ENCODE results near the gene HMGCL. TPM values are rescaled to one million over a fixed set of nuclear protein-coding genes. Genes with fewer than 3 reads are reported as not detected.

HMGCL gene
- total and polyA plus RNA-seq, 2 of the 13 experiments (the other 11 are each of a cell fraction or from before 2014, with no cell fraction given) = 21.3 to 41.4 TPM

DNA sequence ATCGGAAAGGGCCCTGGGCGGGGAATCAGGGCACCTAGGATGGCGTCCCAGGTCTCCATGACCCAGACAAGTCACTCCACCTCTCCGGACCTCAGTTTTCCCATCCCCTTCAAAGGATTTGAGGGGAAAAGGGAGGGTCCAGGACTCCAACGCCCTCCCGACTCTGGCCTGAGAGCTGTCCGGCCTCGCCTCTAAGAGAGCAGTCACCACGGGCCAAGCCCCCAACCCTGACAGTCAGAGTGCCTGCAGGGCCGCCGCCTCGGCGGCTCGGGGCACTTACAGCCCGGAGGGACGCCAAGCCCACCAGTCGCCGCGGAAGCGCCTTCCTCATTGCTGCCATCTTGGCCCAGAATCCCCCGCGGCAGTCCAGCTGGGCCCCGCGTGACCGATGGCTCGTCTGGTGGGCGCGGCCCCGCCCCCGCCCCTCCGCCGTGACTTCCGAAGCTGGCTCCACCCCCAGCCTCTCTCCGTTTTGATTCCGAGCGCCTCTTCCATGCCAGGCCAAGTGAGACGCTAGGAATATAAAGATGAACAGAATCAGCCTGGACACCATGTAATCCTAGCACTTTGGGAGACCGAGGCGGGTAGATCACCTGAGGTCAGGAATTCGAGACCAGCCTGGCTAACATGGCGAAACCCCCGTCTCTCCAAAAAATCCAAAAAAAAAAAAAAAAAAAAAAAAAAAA is at the start of gene HMGCL (continued):
- TF ChIP-seq, protein P1, sequence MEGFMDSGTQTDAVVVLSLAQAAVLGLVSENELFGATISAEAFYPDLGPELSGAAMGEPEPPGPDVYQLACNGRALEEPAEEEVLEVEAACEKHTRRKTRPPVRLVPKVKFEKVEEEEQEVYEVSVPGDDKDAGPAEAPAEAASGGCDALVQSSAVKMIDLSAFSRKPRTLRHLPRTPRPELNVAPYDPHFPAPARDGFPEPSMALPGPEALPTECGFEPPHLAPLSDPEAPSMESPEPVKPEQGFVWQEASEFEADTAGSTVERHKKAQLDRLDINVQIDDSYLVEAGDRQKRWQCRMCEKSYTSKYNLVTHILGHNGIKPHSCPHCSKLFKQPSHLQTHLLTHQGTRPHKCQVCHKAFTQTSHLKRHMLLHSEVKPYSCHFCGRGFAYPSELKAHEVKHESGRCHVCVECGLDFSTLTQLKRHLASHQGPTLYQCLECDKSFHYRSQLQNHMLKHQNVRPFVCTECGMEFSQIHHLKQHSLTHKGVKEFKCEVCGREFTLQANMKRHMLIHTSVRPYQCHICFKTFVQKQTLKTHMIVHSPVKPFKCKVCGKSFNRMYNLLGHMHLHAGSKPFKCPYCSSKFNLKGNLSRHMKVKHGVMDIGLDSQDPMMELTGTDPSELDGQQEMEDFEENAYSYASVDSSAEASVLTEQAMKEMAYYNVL (CRISPR knock-in tag; IDR thresholded peaks at IDR 0.05; ENCODE audit: borderline replicate concordance) = no peak; the same call in 1 of the 2 replicates
- TF ChIP-seq SKI (IDR thresholded peaks at IDR 0.05; ENCODE audit: partially characterized antibody) = peak; percentile 18
- TF ChIP-seq PREB (CRISPR knock-in tag; IDR thresholded peaks at IDR 0.05) = no peak
- TF ChIP-seq ELF1 (CRISPR knock-in tag; IDR thresholded peaks at IDR 0.05) = peak; percentile 84
- no peak for TF ChIP-seq ZNF260 (CRISPR knock-in tag; IDR thresholded peaks at IDR 0.05; ENCODE audit: borderline replicate concordance, low read depth)
- TF ChIP-seq MYNN (CRISPR knock-in tag; IDR thresholded peaks at IDR 0.05; ENCODE audit: low read depth) = peak; percentile 66; the same call in 1 of the 2 replicates
- no peak for TF ChIP-seq ZNF550 (CRISPR knock-in tag; IDR thresholded peaks at IDR 0.05; ENCODE audit: borderline replicate concordance)
- TF ChIP-seq EEA1 (CRISPR knock-in tag; IDR thresholded peaks at IDR 0.05; ENCODE audit: borderline replicate concordance) = no peak
- peak; percentile 93 for TF ChIP-seq HOXA5 (CRISPR knock-in tag; IDR thresholded peaks at IDR 0.05)
- peak; percentile 75; the same call in 1 of the 2 replicates for TF ChIP-seq ELF4 (CRISPR knock-in tag; IDR thresholded peaks at IDR 0.05; ENCODE audit: borderline replicate concordance)
- no peak for TF ChIP-seq ZNF432 (CRISPR knock-in tag; IDR thresholded peaks at IDR 0.05; ENCODE audit: borderline replicate concordance)
- TF ChIP-seq ZNF775 (CRISPR knock-in tag; IDR thresholded peaks at IDR 0.05; ENCODE audit: borderline replicate concordance) = no peak; the same call in 1 of the 2 replicates
- TF ChIP-seq ZNF460 (CRISPR knock-in tag; IDR thresholded peaks at IDR 0.05; ENCODE audit: borderline replicate concordance) = no peak; the same call in 1 of the 2 replicates
- TF ChIP-seq ZSCAN21 (CRISPR knock-in tag; IDR thresholded peaks at IDR 0.05; ENCODE audit: borderline replicate concordance) = no peak; the same call in 1 of the 2 replicates
- TF ChIP-seq AHR (CRISPR knock-in tag; IDR thresholded peaks at IDR 0.05) = peak; percentile 86; the same call in 1 of the 2 replicates
- TF ChIP-seq HNRNPK (IDR thresholded peaks at IDR 0.05; ENCODE audit: low read depth, low read length, poor library complexity, severe bottlenecking) = peak; percentile 69
- no peak for TF ChIP-seq ZNF589 (CRISPR knock-in tag; conservative IDR thresholded peaks at IDR 0.05)
- peak; percentile 71; the same call in 1 of the 2 replicates for TF ChIP-seq SAFB2 (CRISPR knock-in tag; IDR thresholded peaks at IDR 0.05; ENCODE audit: borderline replicate concordance, low read depth)
- TF ChIP-seq, protein P2, sequence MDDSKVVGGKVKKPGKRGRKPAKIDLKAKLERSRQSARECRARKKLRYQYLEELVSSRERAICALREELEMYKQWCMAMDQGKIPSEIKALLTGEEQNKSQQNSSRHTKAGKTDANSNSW (CRISPR knock-in tag; IDR thresholded peaks at IDR 0.05; ENCODE audit: borderline replicate concordance) = peak; percentile 71; the same call in 1 of the 2 replicates
- peak; percentile 95; the same call in 1 of the 2 replicates for TF ChIP-seq ZNF280B (CRISPR knock-in tag; IDR thresholded peaks at IDR 0.05; ENCODE audit: borderline replicate concordance)
- no peak for TF ChIP-seq SMARCE1 (IDR thresholded peaks at IDR 0.05; ENCODE audit: borderline replicate concordance)
- TF ChIP-seq, protein P3, sequence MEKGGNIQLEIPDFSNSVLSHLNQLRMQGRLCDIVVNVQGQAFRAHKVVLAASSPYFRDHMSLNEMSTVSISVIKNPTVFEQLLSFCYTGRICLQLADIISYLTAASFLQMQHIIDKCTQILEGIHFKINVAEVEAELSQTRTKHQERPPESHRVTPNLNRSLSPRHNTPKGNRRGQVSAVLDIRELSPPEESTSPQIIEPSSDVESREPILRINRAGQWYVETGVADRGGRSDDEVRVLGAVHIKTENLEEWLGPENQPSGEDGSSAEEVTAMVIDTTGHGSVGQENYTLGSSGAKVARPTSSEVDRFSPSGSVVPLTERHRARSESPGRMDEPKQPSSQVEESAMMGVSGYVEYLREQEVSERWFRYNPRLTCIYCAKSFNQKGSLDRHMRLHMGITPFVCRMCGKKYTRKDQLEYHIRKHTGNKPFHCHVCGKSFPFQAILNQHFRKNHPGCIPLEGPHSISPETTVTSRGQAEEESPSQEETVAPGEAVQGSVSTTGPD (CRISPR knock-in tag; IDR thresholded peaks at IDR 0.05) = no peak
